Keratinocyte (primary cell): Measurements from ENCODE around the gene KCNH8.

Experiments used
- EZH2 ChIP-seq: IDR thresholded peaks from one replicate; pipeline ENCODE4 v1.6.1; 2012; ENCODE audit warnings: inconsistent platforms, mild to moderate bottlenecking, low read length, moderate library complexity
- TF ChIP-seq, protein P1 (sequence below), 3 experiments: IDR thresholded peaks in 1 of 3; conservative IDR thresholded peaks in 1 of 3; optimal IDR thresholded peaks in 1 of 3; 2 replicates in 2 of 3; 3 replicates in 1 of 3; pipeline versions ENCODE3 to v1.5.1; 2011; ENCODE audit warnings: low read length in 3 of 3, mild to moderate bottlenecking in 3 of 3, moderate library complexity in 2 of 3, control low read depth in 1 of 3, inconsistent platforms in 1 of 3; ENCODE audit not compliant: insufficient read depth in 2 of 3; ENCODE audit errors: extremely low read depth in 1 of 3

DNA sequence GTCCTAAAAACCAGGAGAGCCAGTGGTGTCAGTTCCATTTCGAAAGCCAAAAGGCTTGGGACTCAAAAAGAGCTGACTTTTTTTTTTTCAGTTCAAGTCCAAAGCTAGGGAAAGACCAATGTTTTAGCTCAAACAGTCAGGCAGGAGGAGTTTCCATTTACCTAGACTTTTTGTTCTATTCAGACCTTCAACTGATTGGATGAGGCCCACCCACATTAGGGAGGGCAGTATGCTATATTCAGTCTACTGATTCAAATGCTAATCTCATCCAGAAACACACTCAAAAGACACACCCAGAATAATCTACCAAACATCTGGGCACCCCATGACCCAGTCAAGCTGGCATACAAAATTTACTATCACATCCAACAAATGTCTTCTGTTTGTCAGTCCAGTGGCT is 374.0 kb downstream of the KCNH8 start:
- TF ChIP-seq, protein P1, sequence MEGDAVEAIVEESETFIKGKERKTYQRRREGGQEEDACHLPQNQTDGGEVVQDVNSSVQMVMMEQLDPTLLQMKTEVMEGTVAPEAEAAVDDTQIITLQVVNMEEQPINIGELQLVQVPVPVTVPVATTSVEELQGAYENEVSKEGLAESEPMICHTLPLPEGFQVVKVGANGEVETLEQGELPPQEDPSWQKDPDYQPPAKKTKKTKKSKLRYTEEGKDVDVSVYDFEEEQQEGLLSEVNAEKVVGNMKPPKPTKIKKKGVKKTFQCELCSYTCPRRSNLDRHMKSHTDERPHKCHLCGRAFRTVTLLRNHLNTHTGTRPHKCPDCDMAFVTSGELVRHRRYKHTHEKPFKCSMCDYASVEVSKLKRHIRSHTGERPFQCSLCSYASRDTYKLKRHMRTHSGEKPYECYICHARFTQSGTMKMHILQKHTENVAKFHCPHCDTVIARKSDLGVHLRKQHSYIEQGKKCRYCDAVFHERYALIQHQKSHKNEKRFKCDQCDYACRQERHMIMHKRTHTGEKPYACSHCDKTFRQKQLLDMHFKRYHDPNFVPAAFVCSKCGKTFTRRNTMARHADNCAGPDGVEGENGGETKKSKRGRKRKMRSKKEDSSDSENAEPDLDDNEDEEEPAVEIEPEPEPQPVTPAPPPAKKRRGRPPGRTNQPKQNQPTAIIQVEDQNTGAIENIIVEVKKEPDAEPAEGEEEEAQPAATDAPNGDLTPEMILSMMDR (optimal IDR thresholded peaks at IDR 0.05 in 1 of 3, IDR thresholded peaks at IDR 0.05 in 1 of 3, conservative IDR thresholded peaks at IDR 0.05 in 1 of 3; ENCODE audit: extremely low read depth in 1 of 3, insufficient read depth in 2 of 3, low read length in 3 of 3), result no peak
- TF ChIP-seq EZH2, result no peak
